NB4 (cell line): ENCODE measurements around the gene AKAP6.

ENCODE experiments used
- CTCF ChIP-seq: IDR thresholded peaks from one replicate; pipeline ENCODE4 v1.5.1; 2012; ENCODE audit warnings: low read depth, low read length
- MYC ChIP-seq: IDR thresholded peaks from 2 replicates; pipeline ENCODE4 v1.6.1; 2011; ENCODE audit warnings: low read depth, low read length
- POLR2A ChIP-seq: IDR thresholded peaks from 2 replicates; pipeline ENCODE4 v1.6.1; 2011; ENCODE audit warnings: mild to moderate bottlenecking; ENCODE audit not compliant: insufficient read length; ENCODE audit errors: extremely low read depth
- TF ChIP-seq, protein P1 (sequence below): IDR thresholded peaks from 2 replicates; pipeline ENCODE4 v1.6.1; 2011; ENCODE audit warnings: low read depth, low read length

- TF ChIP-seq CTCF (no peak), POLR2A (no peak), MYC (no peak)
- TF ChIP-seq, protein P1, sequence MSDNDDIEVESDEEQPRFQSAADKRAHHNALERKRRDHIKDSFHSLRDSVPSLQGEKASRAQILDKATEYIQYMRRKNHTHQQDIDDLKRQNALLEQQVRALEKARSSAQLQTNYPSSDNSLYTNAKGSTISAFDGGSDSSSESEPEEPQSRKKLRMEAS: no peak
Measured at GRCh38 chr14:32383364-32384009, 54.4 kb downstream of the AKAP6 start.
